ENCODE measurements around the gene SKIL.
"Not testable (repeated sequence)": the region's sequence is repeated elsewhere in the genome, so short reads cannot be mapped to it uniquely, and the experiment has no call there.

The SKIL gene

GRCh38 chr3:170357176-170358041 lies at the start of gene SKIL:
Gene SKIL (plus strand): TSS chr3:170357715. CDS start chr3:170360332, 2,617 bp downstream.
- peak; percentile 99 for DNase-seq

GRCh38 chr3:170309046-170309445 lies 48.5 kb upstream of the SKIL start:
- DNase-seq = no peak

GRCh38 chr3:170317954-170318353 lies 39.6 kb upstream of the SKIL start:
- no peak for DNase-seq

GRCh38 chr3:170320461-170321121 lies 36.9 kb upstream of the SKIL start:
- no peak for DNase-seq

- peak; percentile 73 for DNase-seq
Observed at GRCh38 chr3:170321321-170322034, 36.0 kb upstream of the SKIL start.

- no peak for DNase-seq
Observed at GRCh38 chr3:170322566-170323269, 34.8 kb upstream of the SKIL start.

- no peak for DNase-seq
Observed at GRCh38 chr3:170323331-170323730, 34.2 kb upstream of the SKIL start.

- no peak for DNase-seq
Observed at GRCh38 chr3:170324962-170325361, 32.6 kb upstream of the SKIL start.

- no peak for DNase-seq
Observed at GRCh38 chr3:170327040-170327808, 30.3 kb upstream of the SKIL start.

GRCh38 chr3:170327868-170328548 lies 29.5 kb upstream of the SKIL start:
- not testable (repeated sequence) for DNase-seq

GRCh38 chr3:170330366-170330765 lies 27.1 kb upstream of the SKIL start:
- no peak for DNase-seq

- DNase-seq = no peak
Observed at GRCh38 chr3:170331143-170331542, 26.4 kb upstream of the SKIL start.

- no peak for DNase-seq
Observed at GRCh38 chr3:170337420-170337819, 20.1 kb upstream of the SKIL start.

- no peak for DNase-seq
Observed at GRCh38 chr3:170338690-170339340, 18.7 kb upstream of the SKIL start.

GRCh38 chr3:170342273-170342672 lies 15.2 kb upstream of the SKIL start:
- DNase-seq = not testable (repeated sequence)

GRCh38 chr3:170343859-170344258 lies 13.7 kb upstream of the SKIL start:
- DNase-seq = not testable (repeated sequence)

- no peak for DNase-seq
Observed at GRCh38 chr3:170344971-170345370, 12.5 kb upstream of the SKIL start.

GRCh38 chr3:170346481-170347392 lies 10.8 kb upstream of the SKIL start:
- DNase-seq = no peak

- DNase-seq = no peak
Observed at GRCh38 chr3:170350515-170351413, 6.8 kb upstream of the SKIL start.
